ENCODE data around the gene OR5B3.
"Not testable (repeated sequence)": the region's sequence is repeated elsewhere in the genome, so short reads cannot be mapped to it uniquely, and the experiment has no call there.

The OR5B3 gene

GRCh38 chr11:58406774-58407173 is at the start of gene OR5B3:
OR5B3 (minus strand) TSS chr11:58406874; CDS start chr11:58403409, 3,465 bp downstream.
- no peak for FAIRE-seq

GRCh38 chr11:58451585-58451984 is 44.9 kb upstream of the OR5B3 start:
- FAIRE-seq, result no peak

- no peak for FAIRE-seq
These were observed 39.6 kb upstream of the OR5B3 start for GRCh38 chr11:58446294-58446693.

GRCh38 chr11:58444300-58444699 is 37.6 kb upstream of the OR5B3 start:
- no peak for FAIRE-seq

GRCh38 chr11:58442136-58442535 is 35.5 kb upstream of the OR5B3 start, which contains the start of gene OR5B12:
OR5B12 (minus strand) TSS chr11:58442236; CDS start chr11:58440151, 2,085 bp downstream.
- no peak for FAIRE-seq

GRCh38 chr11:58438486-58438885 is 31.8 kb upstream of the OR5B3 start:
- FAIRE-seq, result no peak

- no peak for FAIRE-seq
These were observed 27.5 kb upstream of the OR5B3 start for GRCh38 chr11:58434217-58434616.

GRCh38 chr11:58433638-58434203 is 27.0 kb upstream of the OR5B3 start:
- no peak for FAIRE-seq

GRCh38 chr11:58429273-58429672 is 22.6 kb upstream of the OR5B3 start:
- no peak for FAIRE-seq

GRCh38 chr11:58428021-58428420 is 21.3 kb upstream of the OR5B3 start, which contains the start of gene OR5B2:
OR5B2 (minus strand) TSS chr11:58428121; CDS start chr11:58423261, 4,860 bp downstream.
- FAIRE-seq, result no peak

GRCh38 chr11:58399622-58400021 is 7.1 kb downstream of the OR5B3 start:
- not testable (repeated sequence) for FAIRE-seq

- no peak for FAIRE-seq
These were observed 11.1 kb downstream of the OR5B3 start for GRCh38 chr11:58395581-58395980.

GRCh38 chr11:58394195-58394594 is 12.5 kb downstream of the OR5B3 start:
- no peak for FAIRE-seq

GRCh38 chr11:58392746-58393145 is 13.9 kb downstream of the OR5B3 start:
- FAIRE-seq, result no peak

GRCh38 chr11:58391879-58392278 is 14.8 kb downstream of the OR5B3 start:
- FAIRE-seq, result no peak

- no peak for FAIRE-seq
These were observed 16.1 kb downstream of the OR5B3 start for GRCh38 chr11:58390551-58391063.

- no peak for FAIRE-seq
These were observed 47.7 kb downstream of the OR5B3 start, which contains the start of gene OR5B17 for GRCh38 chr11:58358969-58359368. OR5B17 (minus strand) TSS chr11:58359069; CDS start chr11:58359069, 0 bp downstream.

GRCh38 chr11:58354727-58355126 is 51.9 kb downstream of the OR5B3 start:
- no peak for FAIRE-seq

All from A204.1 (cell line).